B cell (primary cell): Measurements from ENCODE around the gene CBX6. TPM values are rescaled to one million over a fixed set of nuclear protein-coding genes. Genes with fewer than 3 reads are reported as not detected.

ENCODE experiments used
- ATAC-seq: fragments of 200-7000 bp; cut with Tn5 transposase; one replicate; pipeline ENCODE4 v1.10.0; 2021; ENCODE audit warnings: low read depth, mild to moderate bottlenecking, moderate number of reproducible peaks, moderate library complexity
- CTCF ChIA-PET: fragments of 350-600 bp; sonication (Branson Sonifier 250); formaldehyde crosslinking; loops from one replicate; lab custom pipeline; 2021; ENCODE audit warnings: antibody characterized with exemption, inconsistent platforms; lab: Charles Lee
- POLR2A ChIA-PET: fragments of 350-600 bp; sonication (Branson Sonifier 250); formaldehyde crosslinking; loops from one replicate; lab custom pipeline; 2021; ENCODE audit warnings: antibody characterized with exemption; lab: Charles Lee
- DNase-seq: peaks from one replicate; pipeline ENCODE4 v3.0.0; 2013
- H2AFZ ChIP-seq: 2 replicates; pipeline ENCODE4 v1.6.1; 2012; ENCODE audit warnings: mild to moderate bottlenecking, low read depth, low read length; ENCODE audit not compliant: insufficient read depth, poor library complexity, severe bottlenecking
- H3K27ac ChIP-seq, 2 donors: 1 replicate in 1 of 2; 2 replicates in 1 of 2; pipeline ENCODE4 v1.5.1; 2012 to 2013; ENCODE audit warnings: low read length in 2 of 2, mild to moderate bottlenecking in 2 of 2, moderate library complexity in 1 of 2
- H3K27me3 ChIP-seq, 4 experiments: fragments of 200-600 bp in 1 of 4; sonication (generic) in 1 of 4; replicated peaks in 1 of 4; 1 replicate in 2 of 4; 2 replicates in 2 of 4; pipeline versions ENCODE4 v1.6.1 to v1.7.0; 2013 to 2016; ENCODE audit warnings: low read length in 3 of 4, mild to moderate bottlenecking in 2 of 4, mixed read lengths in 1 of 4, moderate library complexity in 1 of 4; ENCODE audit not compliant: insufficient read depth in 4 of 4, control insufficient read depth in 3 of 4; ENCODE audit errors: control extremely low read depth in 1 of 4
- H3K36me3 ChIP-seq, 2 experiments: replicated peaks in 1 of 2; 1 replicate in 1 of 2; 2 replicates in 1 of 2; pipeline versions ENCODE4 v1.6.1 to v1.7.1; 2013; ENCODE audit warnings: low read length in 1 of 2; ENCODE audit not compliant: insufficient read depth in 2 of 2, control insufficient read depth in 1 of 2; ENCODE audit errors: control extremely low read depth in 1 of 2, extremely low read depth in 1 of 2
- H3K4me1 ChIP-seq, 2 donors: fragments of 200-600 bp in 1 of 2; sonication (generic) in 1 of 2; 1 replicate in 1 of 2; 2 replicates in 1 of 2; pipeline versions ENCODE4 v1.5.1 to v1.6.1; 2013 to 2017; ENCODE audit warnings: low read length in 2 of 2; ENCODE audit not compliant: control insufficient read depth in 2 of 2, insufficient read depth in 2 of 2
- H3K4me2 ChIP-seq: replicated peaks from 2 replicates; pipeline ENCODE3; 2012; ENCODE audit warnings: mild to moderate bottlenecking, low read depth, low read length; ENCODE audit not compliant: poor library complexity, severe bottlenecking
- H3K4me3 ChIP-seq, 5 experiments: fragments of 200-600 bp in 1 of 5; sonication (generic) in 1 of 5; 1 replicate in 3 of 5; 2 replicates in 2 of 5; pipeline versions ENCODE4 v1.5.1 to v1.7.0; 2011 to 2016; ENCODE audit warnings: low read length in 4 of 5, mild to moderate bottlenecking in 4 of 5, low read depth in 2 of 5, control low read depth in 1 of 5, moderate library complexity in 1 of 5; ENCODE audit not compliant: insufficient read depth in 1 of 5; ENCODE audit errors: control extremely low read depth in 1 of 5, extremely low read depth in 1 of 5
- H3K79me2 ChIP-seq: fragments of 200-600 bp; sonication (generic); one replicate; pipeline ENCODE4 v1.6.0; 2016; ENCODE audit warnings: low read length; ENCODE audit not compliant: control insufficient read depth, insufficient read depth
- H3K9ac ChIP-seq: fragments of 200-600 bp; sonication (generic); 2 replicates; pipeline ENCODE4 v1.6.1; 2017; ENCODE audit warnings: mild to moderate bottlenecking, low read length, moderate library complexity
- H3K9me3 ChIP-seq, 3 donors: one replicate each; pipeline versions ENCODE4 v1.6.1 to v1.7.1; 2013; ENCODE audit warnings: low read length in 2 of 3; ENCODE audit not compliant: control insufficient read depth in 2 of 3, insufficient read depth in 1 of 3; ENCODE audit errors: control extremely low read depth in 1 of 3
- H4K20me1 ChIP-seq: 2 replicates; pipeline ENCODE4 v1.6.0; 2012; ENCODE audit warnings: mild to moderate bottlenecking, low read length; ENCODE audit not compliant: insufficient read depth, control insufficient read depth, poor library complexity, severe bottlenecking
- H3K27ac Mint-ChIP-seq: one replicate; pipeline ENCODE4 v1.8.0; 2021; ENCODE audit warnings: mixed read lengths
- H3K27me3 Mint-ChIP-seq: one replicate; pipeline ENCODE4 v1.8.0; 2021; ENCODE audit warnings: mixed read lengths
- H3K4me1 Mint-ChIP-seq: one replicate; pipeline ENCODE4 v1.8.0; 2021; ENCODE audit warnings: mixed read lengths
- H3K4me3 Mint-ChIP-seq: one replicate; pipeline ENCODE4 v1.8.0; 2021; ENCODE audit warnings: mixed read lengths
- H3K9me3 Mint-ChIP-seq: one replicate; pipeline ENCODE4 v1.8.0; 2022; ENCODE audit warnings: mixed read lengths; ENCODE audit not compliant: insufficient read depth
- EZH2 ChIP-seq: IDR thresholded peaks from 2 replicates; pipeline ENCODE4 v1.6.1; 2012; ENCODE audit warnings: borderline replicate concordance, low read depth, mild to moderate bottlenecking, moderate library complexity, low read length; ENCODE audit not compliant: insufficient read depth, poor library complexity, severe bottlenecking
- WGBS: methylation state at CpG from one replicate; pipeline ENCODE4 v1.1.5; 2013; ENCODE audit warnings: missing lambda C conversion rate; ENCODE audit not compliant: insufficient coverage; 5-methylcytosine and 5-hydroxymethylcytosine counted together
- intact Hi-C: fragments of 100-400 bp; cut with micrococcal nuclease; formaldehyde crosslinking; loops from one replicate; pipeline ENCODE4 v1.10.0; 2022
- polyA plus RNA-seq: library from polyadenylated mRNA; depleted of rRNA; stranded (reverse); fragments of >200 nt; gene quantifications from 2 replicates; pipeline ENCODE4 v1.2.3, GENCODE V29; 2012
- total RNA-seq, 2 donors: library from RNA; stranded (reverse); fragments of 120-200 nt in 1 of 2; gene quantifications; 1 replicate in 1 of 2; 2 replicates in 1 of 2; pipeline versions ENCODE4 v1.2.3 to v1.2.4, GENCODE V29; 2013 to 2022
- TF ChIP-seq, protein P1 (sequence below): fragments of 200-600 bp; IDR thresholded peaks from one replicate; pipeline ENCODE4 v1.8.0; 2022; ENCODE audit warnings: antibody characterized with exemption, mild to moderate bottlenecking

CBX6 gene
- total and polyA plus RNA-seq, 2 donors (not counting 1 experiment from before 2014, with no cell fraction given), result 14.9 to 55.1 TPM

DNA sequence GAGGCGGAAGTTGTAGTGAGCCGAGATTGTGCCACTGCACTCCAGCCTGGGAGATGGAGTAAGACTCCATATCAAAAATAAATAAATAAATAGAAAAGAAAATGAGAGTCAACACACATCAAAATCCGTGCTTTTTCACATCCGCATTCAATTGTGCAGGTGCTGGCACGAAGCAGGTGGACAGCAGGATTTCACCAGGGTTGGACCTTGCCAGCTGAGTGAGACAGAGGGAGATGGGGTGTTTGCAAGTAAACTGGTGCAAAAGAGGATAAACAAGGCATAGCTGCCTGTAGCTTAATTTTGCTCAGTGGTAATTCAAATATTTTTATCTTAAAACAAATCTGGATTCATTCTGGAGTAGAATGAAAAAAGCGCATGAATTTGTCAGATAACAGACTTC, 54.8 kb downstream of the CBX6 start:
- H3K4me3 ChIP-seq, result no peak overlapping the region
- no peak overlapping the region for H3K27ac ChIP-seq
- no peaks in the 10 kb centered on the region for H3K4me1 ChIP-seq
- POLR2A ChIA-PET, result no interaction called here
- no peak overlapping the region for H2AFZ ChIP-seq
- H3K4me2 ChIP-seq, result no peak overlapping the region
- Mint-ChIP-seq H3K4me1 (no peaks in the 10 kb centered on the region), H3K27me3 (peaks cover 32% of the 10 kb centered on the region), H3K4me3 (no peak overlapping the region), H3K9me3 (no peaks in the 10 kb centered on the region), H3K27ac (no peak overlapping the region)
- no peaks in the 10 kb centered on the region for H4K20me1 ChIP-seq
- no peak for TF ChIP-seq EZH2
- TF ChIP-seq, protein P1, sequence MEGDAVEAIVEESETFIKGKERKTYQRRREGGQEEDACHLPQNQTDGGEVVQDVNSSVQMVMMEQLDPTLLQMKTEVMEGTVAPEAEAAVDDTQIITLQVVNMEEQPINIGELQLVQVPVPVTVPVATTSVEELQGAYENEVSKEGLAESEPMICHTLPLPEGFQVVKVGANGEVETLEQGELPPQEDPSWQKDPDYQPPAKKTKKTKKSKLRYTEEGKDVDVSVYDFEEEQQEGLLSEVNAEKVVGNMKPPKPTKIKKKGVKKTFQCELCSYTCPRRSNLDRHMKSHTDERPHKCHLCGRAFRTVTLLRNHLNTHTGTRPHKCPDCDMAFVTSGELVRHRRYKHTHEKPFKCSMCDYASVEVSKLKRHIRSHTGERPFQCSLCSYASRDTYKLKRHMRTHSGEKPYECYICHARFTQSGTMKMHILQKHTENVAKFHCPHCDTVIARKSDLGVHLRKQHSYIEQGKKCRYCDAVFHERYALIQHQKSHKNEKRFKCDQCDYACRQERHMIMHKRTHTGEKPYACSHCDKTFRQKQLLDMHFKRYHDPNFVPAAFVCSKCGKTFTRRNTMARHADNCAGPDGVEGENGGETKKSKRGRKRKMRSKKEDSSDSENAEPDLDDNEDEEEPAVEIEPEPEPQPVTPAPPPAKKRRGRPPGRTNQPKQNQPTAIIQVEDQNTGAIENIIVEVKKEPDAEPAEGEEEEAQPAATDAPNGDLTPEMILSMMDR, result no peak
- H3K79me2 ChIP-seq, result no peaks in the 10 kb centered on the region
- ATAC-seq (no peak), DNase-seq (no peak)
- peaks cover 0 to 7% (median 0%) of the 10 kb centered on the region in 4 experiments for H3K27me3 ChIP-seq
- intact Hi-C loops, result no loop called here
- 80% methylated on average over 1 of the region's 6 CpGs for WGBS
- CTCF ChIA-PET, result no interaction called here
- H3K36me3 ChIP-seq, result no peaks in the 10 kb centered on the region
- H3K9ac ChIP-seq, result no peak overlapping the region
- no peaks in the 10 kb centered on the region for H3K9me3 ChIP-seq

DNA sequence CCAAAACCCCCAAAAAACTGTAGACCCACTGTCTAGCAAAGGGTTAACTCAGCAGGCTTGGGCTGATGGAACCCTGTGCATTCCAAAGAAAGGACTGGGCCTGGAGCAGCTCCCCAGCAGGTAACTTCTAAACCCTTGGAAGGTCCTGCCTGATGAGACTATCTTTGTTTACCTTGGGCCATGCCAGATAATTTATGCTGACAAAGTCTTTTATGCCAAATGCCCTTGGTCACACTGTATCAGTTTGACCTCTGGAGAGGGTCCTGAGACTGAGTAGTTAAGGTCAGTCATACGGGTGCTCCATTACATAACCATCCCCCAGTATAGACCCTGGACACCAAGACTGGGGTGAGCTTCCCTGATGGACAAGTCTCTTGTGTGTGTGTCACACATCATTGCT, 56.2 kb downstream of the CBX6 start:
- WGBS, result no CpG with 5 or more reads among the region's 1 CpG

More for the DNA sequence above, 56.2 kb downstream of the CBX6 start:
- no peaks in the 10 kb centered on the region for H3K4me1 ChIP-seq
- Mint-ChIP-seq H3K9me3 (no peaks in the 10 kb centered on the region), H3K27me3 (peaks cover 40% of the 10 kb centered on the region), H3K4me3 (no peak overlapping the region), H3K4me1 (no peaks in the 10 kb centered on the region), H3K27ac (no peak overlapping the region)
- H3K4me3 ChIP-seq, result no peak overlapping the region
- H2AFZ ChIP-seq, result no peak overlapping the region
- H3K36me3 ChIP-seq, result no peaks in the 10 kb centered on the region
- intact Hi-C loops, result no loop called here
- peaks cover 0 to 12% (median 2%) of the 10 kb centered on the region in 4 experiments for H3K27me3 ChIP-seq
- H3K4me2 ChIP-seq, result no peak overlapping the region
- H3K79me2 ChIP-seq, result no peaks in the 10 kb centered on the region
- POLR2A ChIA-PET, result interaction anchor here (0.5 kb wide), 1 partner anchor 13 kb away, joined by 7 read pairs; no protein-coding TSS in a partner anchor
- TF ChIP-seq, protein P1, result no peak
- no peak for TF ChIP-seq EZH2
- no peak for ATAC-seq
- CTCF ChIA-PET, result no interaction called here
- no peaks in the 10 kb centered on the region for H4K20me1 ChIP-seq
- DNase-seq, result no peak
- H3K9me3 ChIP-seq, result peaks cover 0 to under 1% (median 0%) of the 10 kb centered on the region in 3 donors
- no peak overlapping the region for H3K27ac ChIP-seq
- H3K9ac ChIP-seq, result no peak overlapping the region

Other genes starting within 250 kb of the CBX6 start
- gene FAM227A, start 215.8 kb downstream of the CBX6 start, total RNA-seq, result 0.57 and 1.1 TPM in 2 replicates
- gene FAM227A, start 215.8 kb downstream of the CBX6 start, polyA plus RNA-seq, result 0.04 and 0.07 TPM in 2 replicates
- gene CBY1, start 215.6 kb downstream of the CBX6 start, total RNA-seq, result 20.7 and 21.7 TPM in 2 replicates
- gene CBY1, start 215.6 kb downstream of the CBX6 start, polyA plus RNA-seq, result 6.0 and 7.5 TPM in 2 replicates
- 47.6 and 48.2 TPM in 2 replicates for gene TOMM22, start 190.3 kb downstream of the CBX6 start, total RNA-seq
- gene TOMM22, start 190.3 kb downstream of the CBX6 start, polyA plus RNA-seq, result 21.5 and 26.6 TPM in 2 replicates
- gene JOSD1, start 171.3 kb downstream of the CBX6 start, total RNA-seq, result 88.2 and 94.8 TPM in 2 replicates
- gene JOSD1, start 171.3 kb downstream of the CBX6 start, polyA plus RNA-seq, result 78.7 and 144 TPM in 2 replicates
- 174 and 175 TPM in 2 replicates for gene GTPBP1, start 166.3 kb downstream of the CBX6 start, total RNA-seq
- gene GTPBP1, start 166.3 kb downstream of the CBX6 start, polyA plus RNA-seq, result 77.8 and 105 TPM in 2 replicates
- 305 and 322 TPM in 2 replicates for gene SUN2, start 116.2 kb downstream of the CBX6 start, total RNA-seq
- gene SUN2, start 116.2 kb downstream of the CBX6 start, polyA plus RNA-seq, result 224 and 229 TPM in 2 replicates
- gene DNAL4, start 78.1 kb downstream of the CBX6 start, total RNA-seq, result 9.0 and 10.3 TPM in 2 replicates
- 9.0 and 9.9 TPM in 2 replicates for gene DNAL4, start 78.1 kb downstream of the CBX6 start, polyA plus RNA-seq
- 0.68 and 0.71 TPM in 2 replicates for gene NPTXR, start 28.2 kb downstream of the CBX6 start, total RNA-seq
- 0.16 and 0.17 TPM in 2 replicates for gene NPTXR, start 28.2 kb downstream of the CBX6 start, polyA plus RNA-seq
- not detected in 2 replicates for gene APOBEC3A, start 85.4 kb upstream of the CBX6 start, total RNA-seq
- gene APOBEC3A, start 85.4 kb upstream of the CBX6 start, polyA plus RNA-seq, result 1.1 and 2.8 TPM in 2 replicates
- gene APOBEC3B, start 110.1 kb upstream of the CBX6 start, total RNA-seq, result 7.9 and 9.8 TPM in 2 replicates
- 1.5 and 2.4 TPM in 2 replicates for gene APOBEC3B, start 110.1 kb upstream of the CBX6 start, polyA plus RNA-seq
- gene APOBEC3C, start 142.0 kb upstream of the CBX6 start, total RNA-seq, result 99.1 and 107 TPM in 2 replicates
- gene APOBEC3C, start 142.0 kb upstream of the CBX6 start, polyA plus RNA-seq, result 29.2 and 45.5 TPM in 2 replicates
- 39.3 and 41.3 TPM in 2 replicates for gene APOBEC3D, start 148.9 kb upstream of the CBX6 start, total RNA-seq
- 52.2 and 54.5 TPM in 2 replicates for gene APOBEC3D, start 148.9 kb upstream of the CBX6 start, polyA plus RNA-seq
- 76.8 and 86.4 TPM in 2 replicates for gene APOBEC3F, start 168.6 kb upstream of the CBX6 start, total RNA-seq
- 22.0 and 23.3 TPM in 2 replicates for gene APOBEC3F, start 168.6 kb upstream of the CBX6 start, polyA plus RNA-seq
- gene APOBEC3G, start 205.1 kb upstream of the CBX6 start, total RNA-seq, result 96.6 and 103 TPM in 2 replicates
- 90.7 and 94.2 TPM in 2 replicates for gene APOBEC3G, start 205.1 kb upstream of the CBX6 start, polyA plus RNA-seq
- gene APOBEC3H, start 225.0 kb upstream of the CBX6 start, total RNA-seq, result 0.59 and 1.0 TPM in 2 replicates
- gene APOBEC3H, start 225.0 kb upstream of the CBX6 start, polyA plus RNA-seq, result 1.2 and 1.4 TPM in 2 replicates